H1 (cell line): ENCODE results near the gene FAIM2. TPM values are rescaled to one million over a fixed set of nuclear protein-coding genes. Genes with fewer than 3 reads are reported as not detected.

ENCODE experiments used
- CHD1 ChIP-seq: IDR thresholded peaks from 2 replicates; pipeline ENCODE4 v1.6.1; 2012; ENCODE audit warnings: low read depth, low read length, improper control_type of control experiment
- GABPA ChIP-seq: IDR thresholded peaks from 2 replicates; pipeline ENCODE4 v1.6.1; 2011; ENCODE audit warnings: mild to moderate bottlenecking, low read length, moderate library complexity, borderline replicate concordance; ENCODE audit not compliant: insufficient read depth
- GTF2F1 ChIP-seq: IDR thresholded peaks from 2 replicates; pipeline ENCODE4 v1.6.1; 2012; ENCODE audit warnings: low read depth, low read length, improper control_type of control experiment, borderline replicate concordance
- JUN ChIP-seq: IDR thresholded peaks from 2 replicates; pipeline ENCODE4 v1.6.1; 2011; ENCODE audit warnings: low read depth, mild to moderate bottlenecking, improper control_type of control experiment, low read length
- KDM4A ChIP-seq: IDR thresholded peaks from one replicate; pipeline ENCODE4 v1.7.1; 2012; ENCODE audit warnings: low read depth, mild to moderate bottlenecking, moderate library complexity, low read length, inconsistent platforms; ENCODE audit not compliant: severe bottlenecking
- KDM5A ChIP-seq: fragments of 200-600 bp; IDR thresholded peaks from 2 replicates; pipeline ENCODE4 v1.7.1; 2012; ENCODE audit warnings: mild to moderate bottlenecking, low read length, inconsistent platforms, mixed read lengths
- MAX ChIP-seq: IDR thresholded peaks from 2 replicates; pipeline ENCODE4 v1.6.1; 2012; ENCODE audit warnings: inconsistent platforms
- RFX5 ChIP-seq: IDR thresholded peaks from 2 replicates; pipeline ENCODE4 v1.6.1; 2011; ENCODE audit warnings: low read depth, low read length, improper control_type of control experiment, borderline replicate concordance
- RXRA ChIP-seq: IDR thresholded peaks from 2 replicates; pipeline ENCODE4 v1.6.1; 2011; ENCODE audit warnings: low read depth, mild to moderate bottlenecking, low read length, moderate library complexity; ENCODE audit not compliant: insufficient read depth
- SIRT6 ChIP-seq: IDR thresholded peaks from one replicate; pipeline ENCODE4 v1.7.1; 2012; ENCODE audit warnings: low read length, inconsistent platforms
- TBP ChIP-seq: IDR thresholded peaks from 2 replicates; pipeline ENCODE4 v1.6.1; 2011; ENCODE audit warnings: low read depth, low read length, improper control_type of control experiment
- polyA plus RNA-seq, 7 experiments: library from polyadenylated mRNA; depleted of rRNA in 3 of 7; stranded (reverse) in 5 of 7; unstranded in 2 of 7; fragments of >200 nt in 5 of 7; fragments of 200-250 nt in 2 of 7; gene quantifications; 1 replicate in 5 of 7; 2 replicates in 1 of 7; 4 replicates in 1 of 7; pipeline versions ENCODE4 v1.2.1 to v1.2.3, GENCODE V29; 2011 to 2013; ENCODE audit warnings: missing spikeins in 2 of 7, mixed read lengths in 2 of 7
- total RNA-seq: library from RNA; stranded (reverse); fragmentation: NEBNext Ultra II Directional; extraction: Animal tissue kit (Norgen Biotek cat#: 25700); gene quantifications from 2 replicates; pipeline ENCODE4 v1.2.1, GENCODE V29; 2021

The FAIM2 gene
- total and polyA plus RNA-seq, 2 of the 8 experiments (the other 6 are each of a cell fraction or from before 2014, with no cell fraction given) = 0.89 to 1.3 TPM

DNA sequence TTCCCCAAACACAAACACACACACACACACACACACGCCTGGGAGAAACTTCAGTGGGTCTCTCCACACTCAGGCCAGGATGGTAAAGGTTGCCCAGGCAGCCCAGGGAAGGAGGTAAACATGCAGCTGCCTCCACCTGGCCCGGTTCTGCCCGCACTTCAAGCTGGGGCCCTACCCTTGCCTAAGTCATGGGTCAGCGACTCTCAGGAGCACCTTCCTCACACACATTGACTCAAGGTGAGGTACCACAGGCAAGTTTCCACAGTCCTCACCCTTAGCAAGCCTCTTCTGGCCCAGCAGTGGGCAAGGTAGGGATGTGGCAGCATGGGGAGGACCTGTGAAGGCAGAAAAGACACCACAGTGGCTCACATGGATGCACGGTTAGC, 14.1 kb upstream of the FAIM2 start (continued):
- TF ChIP-seq MAX (no peak), TBP (no peak), GABPA (no peak), CHD1 (no peak), JUN (no peak), KDM4A (no peak), RFX5 (no peak), RXRA (no peak), GTF2F1 (no peak), SIRT6 (no peak), KDM5A (no peak)
